Measurements from ENCODE around the gene CD37. TPM values are rescaled to one million over a fixed set of nuclear protein-coding genes. Genes with fewer than 3 reads are reported as not detected.
"Not testable (repeated sequence)": the region's sequence is repeated elsewhere in the genome, so short reads cannot be mapped to it uniquely, and the experiment has no call there.

Gene CD37, protein sequence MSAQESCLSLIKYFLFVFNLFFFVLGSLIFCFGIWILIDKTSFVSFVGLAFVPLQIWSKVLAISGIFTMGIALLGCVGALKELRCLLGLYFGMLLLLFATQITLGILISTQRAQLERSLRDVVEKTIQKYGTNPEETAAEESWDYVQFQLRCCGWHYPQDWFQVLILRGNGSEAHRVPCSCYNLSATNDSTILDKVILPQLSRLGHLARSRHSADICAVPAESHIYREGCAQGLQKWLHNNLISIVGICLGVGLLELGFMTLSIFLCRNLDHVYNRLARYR
- 10 to 100 TPM; 13.5 to 37.3 (median 21.0) TPM for polyA plus RNA-seq (ENCODE audit: insufficient read length in 10 of 10)
- long read RNA-seq, donor 1, partial matches to known transcripts: 22 of 28 reads
- long read RNA-seq, donor 1, other reads (novel, unspliced or antisense): 5 of 28 reads
- long read RNA-seq, donor 2, partial matches to known transcripts: 68 of 69 reads
- long read RNA-seq, donor 2, other reads (novel, unspliced or antisense): 0 of 69 reads
- long read RNA-seq, donor 3: 0 reads
- long read RNA-seq, donor 4, partial matches to known transcripts: 12 of 18 reads
- long read RNA-seq, donor 4, other reads (novel, unspliced or antisense): 6 of 18 reads
- long read RNA-seq, donor 5, partial matches to known transcripts: 43 of 61 reads
- long read RNA-seq, donor 5, other reads (novel, unspliced or antisense): 15 of 61 reads
- long read RNA-seq, donor 6, partial matches to known transcripts: 0 of 3 reads
- long read RNA-seq, donor 6, other reads (novel, unspliced or antisense): 0 of 3 reads
- long read RNA-seq, donor 7, partial matches to known transcripts: 13 of 23 reads
- long read RNA-seq, donor 7, other reads (novel, unspliced or antisense): 9 of 23 reads
- long read RNA-seq, donor 8, partial matches to known transcripts: 16 of 22 reads
- long read RNA-seq, donor 8, other reads (novel, unspliced or antisense): 5 of 22 reads
- long read RNA-seq, donor 9: 0 reads

DNA sequence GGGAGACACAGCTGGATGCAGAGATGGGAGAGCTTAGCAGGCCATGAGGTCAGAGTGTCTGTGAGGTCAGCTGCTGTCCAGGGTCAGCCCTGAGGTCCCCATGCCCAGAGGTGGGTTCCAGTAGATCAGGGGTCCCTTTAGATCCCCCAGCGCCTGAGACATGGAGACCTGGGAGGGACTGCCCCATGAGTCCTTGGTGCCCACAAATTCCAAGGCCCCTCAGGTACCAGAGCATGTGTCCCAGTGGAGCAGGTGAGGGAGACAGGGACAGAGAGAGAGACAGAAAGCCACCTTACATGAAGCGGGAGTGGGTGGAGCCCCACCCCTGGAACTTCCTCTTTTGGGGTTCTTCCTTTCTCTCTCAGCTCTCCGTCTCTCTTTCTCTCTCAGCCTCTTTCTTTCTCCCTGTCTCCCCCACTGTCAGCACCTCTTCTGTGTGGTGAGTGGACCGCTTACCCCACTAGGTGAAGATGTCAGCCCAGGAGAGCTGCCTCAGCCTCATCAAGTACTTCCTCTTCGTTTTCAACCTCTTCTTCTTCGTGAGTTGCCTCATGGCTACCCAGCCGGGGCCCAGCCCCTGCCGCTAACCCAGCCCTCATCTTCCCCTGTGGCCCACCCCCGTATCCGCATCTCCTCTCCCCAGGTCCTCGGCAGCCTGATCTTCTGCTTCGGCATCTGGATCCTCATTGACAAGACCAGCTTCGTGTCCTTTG is at the start of gene CD37:
Gene CD37, plus strand, starts transcription at position 336 of the 713 bp plus-strand sequence. Its CDS starts 135 bp downstream, at position 471.
- DNase-seq: no peak

DNA sequence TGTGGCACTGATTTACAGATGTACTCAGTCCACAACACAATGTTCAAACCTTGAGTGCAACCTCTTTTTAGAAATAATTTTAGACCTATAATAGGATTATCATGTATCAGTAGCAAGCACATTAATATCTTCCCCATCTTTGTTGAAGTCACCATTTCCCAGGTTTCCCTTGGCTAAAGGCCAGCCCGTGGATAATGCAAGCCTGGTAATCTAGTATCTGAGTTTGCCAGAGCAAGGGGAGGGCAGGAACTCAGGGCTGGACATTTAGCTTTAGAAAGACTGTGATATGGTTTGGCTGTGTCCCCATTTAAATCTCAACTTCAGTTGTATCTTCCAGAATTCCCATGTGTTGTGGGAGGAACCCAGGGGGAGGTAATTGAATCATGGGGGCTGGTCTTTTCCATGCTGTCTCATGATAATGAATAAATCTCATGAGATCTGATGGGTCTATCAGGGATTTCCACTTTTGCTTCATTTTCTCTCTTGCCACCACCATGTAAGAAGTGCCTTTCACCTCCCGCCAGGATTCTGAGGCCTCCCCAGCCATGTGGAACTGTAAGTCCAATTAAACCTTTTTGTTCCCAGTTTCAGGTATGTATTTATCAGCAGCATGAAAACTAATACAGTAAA is 48.0 kb upstream of the CD37 start:
- DNase-seq: no peak

DNA sequence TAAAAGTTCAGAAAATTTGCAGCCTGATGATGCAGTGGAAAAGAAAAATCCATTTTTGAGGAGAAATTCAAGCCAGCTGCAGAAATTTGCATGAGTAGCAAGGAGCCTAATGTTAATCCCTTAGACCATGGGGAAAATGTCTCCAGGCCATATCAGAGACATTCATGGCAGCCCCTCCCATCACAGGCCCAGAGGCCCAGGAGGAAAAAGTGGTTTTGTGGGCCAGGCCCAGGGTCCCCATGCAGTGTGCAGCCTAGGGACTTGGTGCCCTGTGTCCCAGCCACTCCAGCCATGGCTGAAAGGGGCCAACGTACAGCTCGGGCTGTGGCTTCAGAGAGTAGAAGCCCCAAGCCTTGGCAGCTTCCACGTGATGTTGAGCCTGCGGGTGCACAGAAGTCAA is 47.0 kb upstream of the CD37 start:
- DNase-seq: not testable (repeated sequence)

DNA sequence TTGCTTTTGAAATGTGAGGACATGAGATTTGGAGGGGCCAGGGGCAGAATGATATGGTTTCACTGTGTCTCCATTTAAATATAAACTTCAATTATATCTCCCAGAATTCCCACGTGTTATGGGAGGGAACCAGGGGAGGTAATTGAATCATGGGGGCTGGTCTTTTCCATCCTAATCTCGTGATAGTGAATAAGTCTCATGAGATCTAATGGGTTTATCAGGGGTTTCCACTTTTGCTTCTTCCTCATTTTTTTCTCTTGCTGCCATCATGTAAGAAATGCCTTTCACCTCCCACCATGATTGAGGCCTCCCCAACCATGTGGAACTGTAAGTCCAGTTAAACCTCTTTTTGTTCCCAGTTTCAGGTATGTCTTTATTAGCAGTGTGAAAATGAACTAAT is 45.9 kb upstream of the CD37 start:
- DNase-seq: not testable (repeated sequence)

DNA sequence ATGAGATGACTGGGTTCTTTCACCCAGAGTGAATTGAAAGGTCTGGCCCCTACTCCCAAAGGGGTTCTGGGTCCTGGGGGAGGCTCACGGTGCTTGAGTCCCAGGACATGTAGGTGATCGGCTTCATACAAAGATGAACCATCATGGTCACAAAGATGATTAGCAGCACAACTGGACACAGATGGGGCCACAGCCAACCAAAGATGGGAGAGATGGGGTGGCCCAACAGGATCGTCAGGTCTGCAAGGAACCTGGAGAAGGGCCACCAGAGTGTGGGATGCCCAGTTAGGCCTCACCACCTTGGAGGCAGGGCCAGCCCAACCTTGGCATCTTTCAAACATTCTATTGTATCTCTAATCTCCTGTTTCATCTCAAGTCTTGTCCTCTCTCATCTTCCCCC is 44.7 kb upstream of the CD37 start:
- DNase-seq: no peak

DNA sequence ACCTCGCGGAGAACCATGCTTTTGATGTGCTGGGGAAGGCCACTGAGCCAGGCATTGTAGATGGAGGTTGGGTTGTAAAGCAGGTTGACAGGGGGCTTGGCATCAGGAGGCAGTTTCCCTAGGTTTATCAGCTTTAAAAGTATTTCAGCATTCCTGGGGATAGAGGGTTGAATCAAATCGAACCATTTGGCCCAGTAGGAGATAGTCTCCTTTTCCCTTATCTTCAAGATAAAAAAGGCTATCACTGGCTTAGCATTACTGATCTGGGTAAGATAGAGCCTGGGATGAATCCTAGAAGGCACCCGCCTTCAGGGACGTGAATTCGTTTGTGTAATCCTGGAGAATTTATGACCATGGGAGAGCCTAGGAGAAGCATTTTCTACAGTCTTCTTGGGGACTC is 40.8 kb upstream of the CD37 start:
- DNase-seq: no peak

DNA sequence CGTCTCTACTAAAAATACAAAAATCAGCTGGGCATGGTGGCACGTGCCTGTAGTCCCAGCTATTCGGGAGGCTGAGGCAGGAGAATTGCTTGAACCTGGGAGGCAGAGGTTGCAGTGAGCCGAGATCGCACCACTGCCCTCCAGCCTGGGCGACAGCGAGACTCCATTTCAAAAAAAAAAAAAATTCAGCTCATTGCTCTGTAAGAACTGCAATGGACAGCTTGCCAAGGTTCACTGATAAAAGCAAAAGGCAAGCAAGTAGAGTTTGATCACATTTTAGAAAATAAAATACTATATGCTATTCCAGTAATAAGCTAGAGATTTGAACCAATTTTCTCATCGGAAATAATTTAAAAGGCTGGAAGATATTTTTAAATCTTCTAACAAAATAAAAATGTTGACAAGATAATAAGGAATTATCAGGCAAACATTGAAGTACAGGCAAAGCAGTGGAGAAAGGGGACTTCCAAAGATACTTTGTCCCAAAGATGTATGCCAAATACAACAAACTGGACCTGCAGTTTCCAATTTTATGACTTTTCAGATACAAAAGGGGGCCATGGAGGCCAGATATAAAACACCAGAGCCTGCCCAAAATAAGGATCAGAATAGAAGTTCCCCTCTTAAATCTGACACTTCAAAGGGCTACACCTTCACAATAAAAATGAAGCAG is 39.9 kb upstream of the CD37 start:
- DNase-seq: no peak

DNA sequence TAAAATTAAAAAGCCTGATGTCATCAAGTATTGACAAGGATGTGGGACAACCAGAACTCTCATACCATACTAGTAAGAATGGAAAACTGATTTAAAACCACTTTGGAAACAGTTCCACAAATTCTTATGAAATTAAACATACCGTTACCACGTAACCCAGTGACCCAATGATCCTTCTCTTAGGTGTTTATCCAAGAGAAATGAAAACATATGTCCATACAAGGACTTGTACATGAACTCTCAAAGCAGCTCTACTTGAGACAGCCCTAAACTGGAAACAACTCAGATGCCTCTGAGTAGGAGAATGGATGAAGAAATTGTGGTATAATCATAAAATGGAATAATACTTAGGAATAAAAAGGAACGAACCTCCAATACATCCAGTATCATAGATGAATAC is 37.8 kb upstream of the CD37 start:
- no peak for DNase-seq

DNA sequence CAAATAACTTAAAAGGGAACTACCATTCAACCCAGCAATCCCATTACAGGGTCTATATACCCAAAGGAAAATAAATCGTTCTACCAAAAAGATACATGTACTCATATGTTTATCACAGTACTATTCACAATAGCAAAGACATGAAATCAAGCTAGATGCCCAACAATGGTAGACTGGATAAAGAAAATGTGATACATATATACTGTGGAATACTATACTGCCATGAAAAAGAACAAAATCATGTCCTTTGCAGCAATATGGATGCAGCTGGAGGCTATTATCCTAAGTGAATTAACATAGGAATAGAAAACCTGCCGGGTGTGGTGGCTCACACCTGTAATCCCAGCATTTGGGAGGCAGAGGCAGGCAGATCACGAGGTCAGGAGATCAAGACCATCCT is 36.6 kb upstream of the CD37 start:
- not testable (repeated sequence) for DNase-seq

DNA sequence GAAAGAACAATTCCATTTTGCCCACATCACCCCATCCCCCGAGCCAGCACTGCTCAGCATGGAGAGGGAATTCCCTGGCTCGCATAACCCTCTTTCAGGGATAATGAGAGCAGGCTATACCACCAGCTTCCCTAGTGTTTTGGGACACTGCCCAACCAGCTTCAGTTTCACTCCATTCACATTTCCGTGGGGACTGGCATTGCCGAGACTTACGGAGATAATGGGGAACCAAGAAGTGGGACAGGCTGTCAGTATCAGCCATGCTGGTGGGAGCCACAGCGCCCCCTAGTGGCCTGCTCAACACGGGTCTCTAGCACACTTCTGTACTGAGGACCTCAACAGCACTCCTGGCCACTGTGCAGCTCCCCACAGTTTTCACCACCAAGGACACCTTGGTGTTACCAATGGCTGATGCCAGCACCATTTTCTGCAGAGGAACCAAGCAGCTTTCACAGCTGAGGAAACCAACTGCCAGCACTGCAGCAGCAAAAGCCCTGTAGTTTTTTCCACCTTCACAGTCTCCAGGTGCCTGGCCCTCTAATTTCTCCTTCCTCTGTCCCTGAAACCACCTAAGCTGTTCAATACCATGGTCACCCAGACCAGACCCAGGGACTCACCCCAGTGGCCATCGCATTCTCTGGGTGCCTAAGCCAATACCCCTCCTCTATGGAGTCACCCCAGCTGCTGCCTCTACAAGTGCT is 33.9 kb upstream of the CD37 start:
- peak; percentile 27 to 71 (median 56) for DNase-seq

DNA sequence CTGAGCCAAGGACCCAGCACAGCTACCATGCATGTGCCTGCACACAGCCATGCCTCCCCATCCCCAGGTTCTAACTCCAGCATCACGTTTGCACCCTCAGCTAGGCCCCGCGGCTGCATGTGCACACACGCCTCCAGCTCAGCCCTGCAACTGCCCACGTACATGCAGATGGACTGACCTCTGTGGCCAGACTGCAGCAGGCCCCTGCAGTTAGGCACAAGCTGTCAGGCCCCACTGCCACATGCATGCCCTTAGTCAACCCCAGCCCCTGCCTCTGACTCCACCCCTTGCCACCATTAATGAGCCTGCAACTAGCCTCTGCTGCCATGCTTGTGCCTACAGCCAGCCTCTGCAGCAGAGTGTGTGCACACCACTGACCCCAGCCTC is 33.3 kb upstream of the CD37 start:
- no peak for DNase-seq

DNA sequence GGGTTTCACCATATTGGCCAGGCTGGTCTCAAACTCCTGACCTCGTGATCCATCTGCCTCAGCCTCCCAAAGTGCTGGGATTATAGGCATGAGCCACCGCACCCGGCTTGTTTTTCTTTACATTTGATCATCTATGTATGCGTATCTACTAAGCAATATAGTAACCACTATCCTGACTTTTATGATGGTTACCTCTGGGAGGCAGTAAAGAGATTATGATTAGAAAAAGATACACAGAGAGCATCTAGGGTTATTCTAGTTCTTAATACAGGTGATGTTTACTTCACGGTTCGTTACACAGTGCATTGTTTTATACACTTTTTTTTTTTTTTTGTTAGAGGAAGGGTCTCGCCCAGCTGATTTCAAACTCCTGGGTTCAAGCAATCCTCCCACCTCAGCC is 28.5 kb upstream of the CD37 start:
- DNase-seq: not testable (repeated sequence)

DNA sequence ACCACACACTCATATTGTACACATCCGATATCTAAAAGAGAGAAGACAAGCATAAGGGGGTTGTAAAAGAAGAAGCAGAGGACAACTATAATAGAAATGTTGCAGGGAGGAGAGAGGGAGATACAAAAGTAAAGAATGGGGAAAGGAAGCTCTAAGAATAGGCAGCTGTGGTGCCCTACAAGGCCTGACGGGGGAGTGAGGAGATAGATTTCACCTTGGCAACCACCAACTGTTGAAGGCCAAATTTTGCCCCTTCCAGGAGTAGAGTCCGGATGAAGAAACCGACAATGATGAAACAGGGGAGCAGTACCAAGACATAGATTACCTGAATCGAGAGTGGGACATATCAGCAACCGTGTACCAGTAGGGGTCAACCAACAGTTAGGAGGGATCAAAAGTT is 26.1 kb upstream of the CD37 start:
- no peak for DNase-seq

DNA sequence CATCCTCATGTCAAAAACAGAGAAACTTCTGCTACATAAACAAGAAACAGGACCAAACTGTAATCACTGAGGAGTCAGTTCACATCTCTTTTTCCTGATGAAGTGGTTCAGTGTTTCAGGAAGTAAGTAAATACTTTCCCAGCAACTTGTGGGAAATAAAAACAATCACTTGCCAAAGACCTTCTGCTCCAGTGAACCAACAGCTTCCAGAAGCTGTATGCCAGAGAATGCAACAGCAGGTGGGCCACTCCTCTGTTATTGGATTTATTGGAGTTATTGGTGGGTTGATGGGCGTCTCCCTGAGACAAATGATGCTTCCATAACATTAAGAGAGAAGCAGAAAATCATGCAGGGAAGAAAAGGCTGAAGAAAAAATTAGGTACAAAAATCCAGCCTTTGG is 20.1 kb upstream of the CD37 start:
- DNase-seq: no peak

DNA sequence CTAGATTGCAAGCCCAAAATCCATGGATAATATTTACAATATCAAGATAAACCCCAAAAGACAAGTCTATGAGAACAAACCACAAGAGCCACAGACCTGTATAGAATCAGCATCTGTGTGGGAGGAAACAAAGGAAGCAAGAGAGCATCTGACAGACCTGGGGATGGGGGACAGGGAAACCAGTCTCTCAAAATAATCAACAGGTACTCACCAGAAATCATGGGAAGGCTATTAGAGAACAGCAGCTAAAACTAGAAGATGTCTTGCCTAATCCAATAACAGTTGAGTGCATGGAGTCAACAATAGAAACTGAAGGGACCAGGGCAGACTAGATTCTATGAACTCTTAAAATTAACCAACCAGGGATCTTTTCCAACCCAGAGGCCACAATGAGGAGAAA is 18.9 kb upstream of the CD37 start:
- no peak for DNase-seq

DNA sequence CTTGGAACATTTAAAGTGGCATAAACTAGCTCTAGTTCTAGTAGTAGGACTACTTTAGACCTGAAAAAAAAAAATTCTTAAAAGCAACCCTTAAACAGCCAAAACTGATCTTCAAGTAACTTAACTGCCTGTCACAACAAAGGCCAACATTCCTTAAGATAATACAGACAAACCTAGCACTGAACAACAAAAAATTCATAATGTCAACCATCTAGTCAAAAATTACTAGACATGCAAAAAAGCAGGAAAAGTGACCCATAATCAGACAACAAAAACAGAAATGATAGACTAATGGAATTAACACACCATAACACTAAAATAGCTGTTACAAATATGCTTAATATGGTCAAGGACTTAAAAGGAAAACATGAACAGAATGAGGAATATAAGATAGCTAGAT is 16.9 kb upstream of the CD37 start:
- DNase-seq: no peak

DNA sequence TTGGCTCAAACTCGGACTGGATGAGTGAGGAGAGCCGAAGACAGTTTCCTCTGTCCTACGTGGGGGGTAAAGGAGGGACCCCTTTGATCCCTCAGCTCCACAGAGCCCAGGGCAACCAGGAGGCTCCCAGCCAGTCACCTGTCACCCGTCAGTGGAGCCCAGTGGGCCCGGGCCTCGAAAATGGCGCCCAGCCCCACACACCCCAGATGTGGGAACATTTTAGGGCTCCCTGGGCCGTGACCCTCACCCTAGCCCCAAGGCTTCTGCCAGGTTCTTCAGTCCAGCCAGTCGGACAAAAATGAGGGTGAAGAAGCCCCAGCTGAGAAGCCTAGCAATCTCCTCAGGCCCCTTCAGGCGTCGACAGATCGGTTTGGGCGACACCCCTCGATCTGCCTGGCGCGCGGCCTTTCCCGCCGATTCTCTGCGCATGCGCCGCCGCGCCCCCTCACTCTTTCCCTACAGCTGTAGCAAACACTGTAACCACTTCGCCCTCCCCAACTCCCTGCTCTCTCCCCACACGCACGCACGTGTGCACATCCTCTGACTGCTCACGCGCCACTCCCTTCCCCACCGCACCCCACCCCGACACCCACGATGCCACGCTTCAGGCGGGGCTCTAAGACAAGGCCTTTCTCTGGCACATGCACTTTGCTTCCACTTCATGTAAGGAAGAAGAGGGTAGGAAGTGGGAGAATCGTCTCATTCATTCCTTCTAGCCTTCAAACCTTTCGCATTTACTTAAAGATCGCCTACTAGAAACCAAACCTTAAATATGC is 10.2 kb upstream of the CD37 start, which contains the start of gene SLC6A16:
Gene SLC6A16, minus strand, starts transcription at position 391 of the 776 bp plus-strand sequence. CDS start 13,844 bp downstream, outside the sequence.
- DNase-seq: no peak

DNA sequence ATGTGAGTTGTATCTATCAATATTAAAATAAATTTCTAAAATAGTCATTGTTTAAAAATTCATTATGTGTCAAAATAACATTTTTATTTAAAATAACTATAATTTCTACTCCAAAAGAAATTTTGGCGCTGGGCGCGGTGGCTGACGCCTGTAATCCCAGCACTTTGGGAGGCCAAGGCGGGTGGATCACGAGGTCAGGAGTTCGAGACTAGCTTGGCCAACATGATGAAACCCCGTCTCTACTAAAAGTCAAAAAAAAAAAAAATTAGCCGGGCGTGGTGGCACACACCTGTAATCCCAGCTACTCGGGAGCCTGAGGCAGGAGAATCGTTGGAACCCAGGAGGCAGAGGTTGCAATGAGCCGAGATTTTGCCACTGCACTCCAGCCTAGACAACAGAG is 9.4 kb upstream of the CD37 start:
- not testable (repeated sequence) for DNase-seq

DNA sequence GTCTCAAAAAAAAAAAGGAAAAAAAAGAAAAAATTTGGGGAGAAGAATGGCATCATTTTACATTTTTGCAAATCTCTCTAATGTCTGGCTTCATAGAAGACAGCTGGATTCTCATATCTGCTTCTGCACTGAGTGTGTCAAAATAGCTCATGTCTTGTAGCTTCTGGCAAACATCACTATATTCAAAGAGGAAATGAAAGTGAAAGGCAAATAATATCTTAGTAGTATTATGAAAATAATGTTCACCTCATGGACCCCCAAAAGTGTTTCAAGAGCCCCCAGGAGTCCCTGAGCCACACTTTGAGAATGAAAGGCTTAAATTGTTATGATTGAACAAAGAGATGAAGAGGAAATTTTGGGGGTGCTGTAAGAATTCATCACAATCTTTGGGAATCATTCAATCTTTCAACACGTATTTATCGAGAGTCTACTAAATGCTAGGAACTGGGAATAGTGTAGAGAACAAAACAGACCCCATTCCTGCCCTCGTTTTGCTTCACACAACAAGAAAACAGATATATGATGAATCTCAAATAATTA is 9.0 kb upstream of the CD37 start:
- DNase-seq: no peak

All from muscle of back (tissue), 13 donors.